Tibial artery (tissue), 4 donors: ENCODE data around the gene OCA2.
"Not testable (repeated sequence)": the region's sequence is repeated elsewhere in the genome, so short reads cannot be mapped to it uniquely, and the experiment has no call there.

Source experiments
- DNase-seq, 2 donors: peaks; one replicate each; pipeline ENCODE4 v3.0.0-alpha.2; 2019
- H3K27ac ChIP-seq, 2 donors: fragments of 200-600 bp; sonication (generic) in 1 of 2; 1 replicate in 1 of 2; 2 replicates in 1 of 2; pipeline ENCODE4 v1.5.1; 2018 to 2019; ENCODE audit warnings: mild to moderate bottlenecking in 1 of 2
- H3K27me3 ChIP-seq, 2 donors: fragments of 200-600 bp; sonication (generic) in 1 of 2; one replicate each; pipeline versions ENCODE4 v1.5.1 to v1.6.0; 2016 to 2019
- H3K36me3 ChIP-seq, 3 donors: fragments of 200-600 bp; sonication (generic) in 2 of 3; one replicate each; pipeline ENCODE4 v1.5.1; 2016 to 2019; ENCODE audit warnings: mild to moderate bottlenecking in 2 of 3
- H3K4me1 ChIP-seq, 4 donors: fragments of 200-600 bp; sonication (generic) in 2 of 4; 1 replicate in 3 of 4; 2 replicates in 1 of 4; pipeline ENCODE4 v1.5.1; 2016 to 2019
- H3K4me3 ChIP-seq, 2 donors: fragments of 200-600 bp; sonication (generic) in 1 of 2; 1 replicate in 1 of 2; 2 replicates in 1 of 2; pipeline ENCODE4 v1.5.1; 2018 to 2019; ENCODE audit warnings: mild to moderate bottlenecking in 2 of 2
- H3K9me3 ChIP-seq, 3 donors: fragments of 200-600 bp; sonication (generic) in 1 of 3; one replicate each; pipeline ENCODE4 v1.5.1; 2016 to 2019
- CTCF ChIP-seq, 2 experiments: fragments of 200-600 bp in 1 of 2; fragments of 450-650 bp in 1 of 2; IDR thresholded peaks; one replicate each; pipeline ENCODE4 v1.5.1; 2017 to 2019; ENCODE audit warnings: antibody characterized with exemption in 2 of 2, mild to moderate bottlenecking in 1 of 2, moderate library complexity in 1 of 2
- intact Hi-C: fragments of 100-400 bp; cut with DNase I; formaldehyde crosslinking; loops from one replicate; pipeline ENCODE4 v1.15.0; 2023; ENCODE audit warnings: low total_unique reads

OCA2 gene

DNA sequence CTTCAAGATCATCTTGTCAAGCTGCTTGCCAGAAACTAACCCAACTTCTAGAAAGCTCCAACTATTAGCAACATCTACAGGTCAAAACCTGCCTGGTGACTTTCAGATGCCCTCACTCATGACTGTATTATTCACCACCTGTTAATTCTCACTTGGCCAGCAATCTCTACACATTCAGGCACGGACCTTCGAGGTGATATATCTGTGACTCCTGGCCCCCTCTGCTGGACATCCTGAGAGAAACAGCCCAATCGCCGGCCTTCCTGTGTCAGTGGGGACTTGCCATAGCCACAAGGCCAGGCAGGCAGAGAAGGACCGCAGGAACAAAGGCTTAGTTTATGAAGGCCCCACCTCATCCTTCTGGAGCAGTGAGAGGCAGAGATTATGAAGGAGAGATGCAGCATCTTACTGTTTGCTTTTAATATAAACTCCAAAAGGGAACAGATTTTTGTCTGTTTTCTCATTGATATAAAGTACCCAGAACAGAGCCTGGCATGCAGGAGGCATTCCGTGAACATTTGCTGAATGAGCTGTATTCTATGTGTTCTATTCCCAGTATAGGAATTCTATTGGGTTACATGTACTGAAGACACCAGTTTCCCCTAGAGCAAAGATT lies 24.4 kb upstream of the OCA2 start:
- Histone ChIP-seq H3K9me3 (no peaks in the 10 kb centered on the region), H3K27me3 (no peaks in the 10 kb centered on the region), H3K4me3 (no peak overlapping the region), H3K27ac (no peak overlapping the region), H3K4me1 (no peaks in the 10 kb centered on the region), H3K36me3 (peaks cover 14 to 76% (median 27%) of the 10 kb centered on the region in 3 donors)
- peak; percentile 77 to 83 for DNase-seq
- intact Hi-C loops = loop anchor here (5.0 to 10.0 kb wide), 2 partner anchors 36 to 99 kb away; no protein-coding TSS in a partner anchor
- TF ChIP-seq CTCF (IDR thresholded peaks at IDR 0.05) = peak; percentile 68 to 77

DNA sequence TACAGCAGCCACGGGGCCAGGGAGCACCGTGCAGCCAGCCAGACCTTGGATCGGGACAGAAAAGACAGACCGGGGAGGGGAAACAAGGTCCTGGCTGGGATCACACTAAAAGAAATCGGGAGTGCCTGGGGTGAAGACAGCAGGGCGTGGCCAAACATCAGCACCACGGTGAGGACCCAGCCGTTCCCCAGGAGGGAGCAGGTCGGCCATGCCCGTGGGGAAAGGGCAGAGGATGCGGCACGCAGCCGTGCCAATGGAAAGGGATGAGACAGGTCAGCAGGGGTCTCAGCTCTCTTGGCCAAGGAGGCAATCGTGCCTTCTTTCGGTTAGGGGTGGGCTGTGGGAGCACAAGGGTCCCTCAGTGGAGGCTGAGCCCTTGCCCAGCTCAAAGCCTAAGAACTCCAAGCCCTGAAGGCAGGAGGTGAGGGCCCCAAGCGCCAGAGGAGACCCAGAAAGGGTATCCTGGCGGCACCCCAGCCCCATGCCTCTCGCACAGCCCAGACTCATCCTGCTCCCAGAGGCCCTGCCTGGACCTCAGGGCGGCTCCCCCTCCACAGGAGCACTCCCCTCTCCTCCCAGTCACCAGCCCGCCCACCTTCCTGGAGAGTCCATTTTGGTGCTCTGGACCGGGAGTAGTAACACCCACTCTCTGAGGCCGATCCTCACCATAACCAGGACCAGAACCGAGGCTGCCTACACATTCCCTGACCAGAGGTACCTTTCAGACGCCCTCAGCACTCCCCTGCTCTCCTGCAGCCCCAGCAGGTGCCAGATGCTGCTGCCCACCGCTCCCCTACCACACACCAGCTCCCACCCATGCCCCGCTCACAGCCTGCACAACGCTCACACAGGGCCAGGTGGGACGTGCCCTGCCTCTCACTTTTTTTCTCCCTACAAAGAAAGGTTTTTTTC lies 23.2 kb upstream of the OCA2 start:
- Histone ChIP-seq H3K4me1 (no peaks in the 10 kb centered on the region), H3K9me3 (no peaks in the 10 kb centered on the region), H3K4me3 (no peak overlapping the region), H3K27ac (no peak overlapping the region), H3K27me3 (no peaks in the 10 kb centered on the region), H3K36me3 (peaks cover 25 to 76% (median 34%) of the 10 kb centered on the region in 3 donors)
- TF ChIP-seq CTCF (IDR thresholded peaks at IDR 0.05) = no peak
- intact Hi-C loops = loop anchor here (5.0 to 10.0 kb wide), 2 partner anchors 35 to 97 kb away; no protein-coding TSS in a partner anchor
- no peak for DNase-seq

DNA sequence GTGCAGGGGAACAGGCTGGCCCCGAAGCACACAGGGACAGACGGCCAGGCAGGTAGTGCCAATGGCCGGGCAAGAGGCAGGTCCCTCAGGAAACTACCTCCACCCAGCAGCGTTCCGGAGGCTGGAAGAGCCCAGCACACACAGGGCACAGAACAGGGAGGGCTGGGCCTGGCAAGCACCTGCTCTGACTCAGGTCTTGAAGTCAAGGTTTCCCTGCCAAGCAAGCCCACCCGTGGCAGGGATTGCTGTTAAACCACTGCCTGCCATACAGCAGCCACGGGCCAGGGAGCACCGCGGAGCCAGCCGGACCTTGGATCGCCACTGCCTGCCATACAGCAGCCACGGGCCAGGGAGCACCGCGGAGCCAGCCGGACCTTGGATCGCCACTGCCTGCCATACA lies 22.5 kb upstream of the OCA2 start:
- not testable (repeated sequence) for H3K27me3 ChIP-seq, H3K4me3 ChIP-seq, DNase-seq, H3K27ac ChIP-seq, H3K9me3 ChIP-seq, H3K4me1 ChIP-seq
- intact Hi-C loops = loop anchor here (5.0 to 10.0 kb wide), 2 partner anchors 34 to 97 kb away; no protein-coding TSS in a partner anchor
- H3K36me3 ChIP-seq = peaks cover 32 to 77% (median 42%) of the 10 kb centered on the region in 3 donors

DNA sequence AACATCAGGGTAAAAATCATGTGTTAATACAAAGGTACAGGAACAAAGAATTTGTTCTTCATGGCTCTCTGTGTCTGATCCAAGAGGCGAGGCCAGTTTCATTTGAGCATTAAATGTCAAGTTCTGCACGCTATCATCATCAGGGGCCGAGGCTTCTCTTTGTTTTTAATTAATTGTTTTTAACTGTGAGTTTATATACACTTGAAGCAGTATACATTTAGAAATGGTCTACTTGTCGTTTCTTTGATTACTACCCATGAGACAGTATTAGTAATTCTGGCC lies 21.2 kb upstream of the OCA2 start:
- DNase-seq = no peak
- H3K9me3 ChIP-seq = no peaks in the 10 kb centered on the region
- H3K27me3 ChIP-seq = no peaks in the 10 kb centered on the region
- no peaks in the 10 kb centered on the region for H3K4me1 ChIP-seq
- H3K27ac ChIP-seq = no peak overlapping the region
- H3K4me3 ChIP-seq = no peak overlapping the region
- TF ChIP-seq CTCF (IDR thresholded peaks at IDR 0.05) = no peak
- intact Hi-C loops = loop anchor here (5.0 to 10.0 kb wide), 2 partner anchors 33 to 95 kb away; no protein-coding TSS in a partner anchor
- peaks cover 36 to 90% (median 54%) of the 10 kb centered on the region in 3 donors for H3K36me3 ChIP-seq

GRCh38 chr15:28118531-28118930 lies 19.4 kb upstream of the OCA2 start:
- Histone ChIP-seq H3K9me3 (no peaks in the 10 kb centered on the region), H3K4me1 (no peaks in the 10 kb centered on the region), H3K27me3 (no peaks in the 10 kb centered on the region), H3K36me3 (peaks cover 43 to 92% (median 72%) of the 10 kb centered on the region in 3 donors), H3K4me3 (no peak overlapping the region), H3K27ac (no peak overlapping the region)
- intact Hi-C loops = no loop called here
- no peak for TF ChIP-seq CTCF (IDR thresholded peaks at IDR 0.05)
- DNase-seq = no peak

- H3K27ac ChIP-seq = no peak overlapping the region
- no peak for DNase-seq
- no peaks in the 10 kb centered on the region for H3K27me3 ChIP-seq
- intact Hi-C loops = no loop called here
- H3K4me1 ChIP-seq = no peaks in the 10 kb centered on the region
- H3K4me3 ChIP-seq = no peak overlapping the region
- peaks cover 47 to 92% (median 77%) of the 10 kb centered on the region in 3 donors for H3K36me3 ChIP-seq
- no peak for TF ChIP-seq CTCF (IDR thresholded peaks at IDR 0.05)
- no peaks in the 10 kb centered on the region for H3K9me3 ChIP-seq
Observed at GRCh38 chr15:28118083-28118482, 19.0 kb upstream of the OCA2 start.
